OCI-LY7 (cell line): Measurements from ENCODE around the gene PCBD1.

Experiments
- CTCF ChIP-seq: fragments of 200-600 bp; sonication (generic); conservative IDR thresholded peaks from 2 replicates; pipeline ENCODE4 v1.5.1; 2014; ENCODE audit warnings: mild to moderate bottlenecking, antibody characterized with exemption, low read length, moderate library complexity, mixed read lengths
- EZH2phosphoT487 ChIP-seq: fragments of 200-600 bp; sonication (generic); IDR thresholded peaks from 2 replicates; pipeline ENCODE4 v1.6.1; 2018; ENCODE audit warnings: low read depth, borderline replicate concordance, mild to moderate bottlenecking, mixed run types, antibody characterized with exemption, low read length, moderate library complexity, mixed read lengths

DNA sequence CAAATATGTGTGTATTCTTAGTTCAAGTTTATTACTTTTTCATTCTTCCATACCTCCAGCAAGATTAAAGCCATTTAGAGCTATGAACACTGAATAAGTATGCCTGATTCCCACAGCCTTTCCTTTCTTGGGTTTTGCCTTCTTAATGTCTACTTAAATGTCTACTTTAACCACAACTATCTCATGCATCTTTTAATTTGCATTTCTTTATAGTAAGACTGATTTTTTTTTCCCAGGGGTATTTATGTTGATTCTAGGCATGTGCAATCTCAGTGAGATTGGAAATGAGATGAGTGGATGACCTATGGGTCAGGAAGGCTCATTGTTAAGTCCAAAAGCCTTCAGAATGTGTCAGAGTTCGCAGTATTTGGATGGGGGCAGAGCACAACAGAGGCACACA lies 3.6 kb downstream of the PCBD1 start:
- TF ChIP-seq CTCF (no peak), EZH2phosphoT487 (no peak)
